Activated CD4-positive, alpha-beta T cell treated with anti-CD3 and anti-CD28 coated beads for 24 hours (primary cell): ENCODE measurements around the gene MYH4.

Experiments
- DNase-seq, 2 donors: peaks; one replicate each; pipeline ENCODE4 v3.0.0-alpha.2; 2020; ENCODE audit warnings: low read depth in 2 of 2

Gene MYH4

DNA sequence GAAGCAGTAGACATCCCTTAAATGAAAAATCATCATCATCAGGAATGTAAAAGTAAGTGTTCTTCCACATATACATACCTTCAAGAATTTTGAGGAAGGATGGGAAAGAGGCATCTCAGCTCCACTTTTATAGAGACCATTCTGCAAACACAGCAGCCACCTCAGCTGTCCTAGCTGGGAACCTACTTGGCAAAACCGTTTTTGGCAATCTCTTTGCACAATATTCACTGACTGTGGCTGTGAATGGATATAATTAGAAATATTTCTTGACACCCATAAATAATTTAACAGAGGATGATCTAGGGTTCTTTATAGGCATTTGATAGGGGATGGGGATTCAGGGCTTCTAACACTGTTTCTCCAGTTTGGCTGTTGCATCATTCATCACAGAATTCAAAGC, at the start of gene MYH4:
Gene MYH4, minus strand, starts transcription at position 101 of the 400 bp plus-strand sequence. CDS start 2,814 bp downstream, outside the sequence.
- DNase-seq = no peak

DNA sequence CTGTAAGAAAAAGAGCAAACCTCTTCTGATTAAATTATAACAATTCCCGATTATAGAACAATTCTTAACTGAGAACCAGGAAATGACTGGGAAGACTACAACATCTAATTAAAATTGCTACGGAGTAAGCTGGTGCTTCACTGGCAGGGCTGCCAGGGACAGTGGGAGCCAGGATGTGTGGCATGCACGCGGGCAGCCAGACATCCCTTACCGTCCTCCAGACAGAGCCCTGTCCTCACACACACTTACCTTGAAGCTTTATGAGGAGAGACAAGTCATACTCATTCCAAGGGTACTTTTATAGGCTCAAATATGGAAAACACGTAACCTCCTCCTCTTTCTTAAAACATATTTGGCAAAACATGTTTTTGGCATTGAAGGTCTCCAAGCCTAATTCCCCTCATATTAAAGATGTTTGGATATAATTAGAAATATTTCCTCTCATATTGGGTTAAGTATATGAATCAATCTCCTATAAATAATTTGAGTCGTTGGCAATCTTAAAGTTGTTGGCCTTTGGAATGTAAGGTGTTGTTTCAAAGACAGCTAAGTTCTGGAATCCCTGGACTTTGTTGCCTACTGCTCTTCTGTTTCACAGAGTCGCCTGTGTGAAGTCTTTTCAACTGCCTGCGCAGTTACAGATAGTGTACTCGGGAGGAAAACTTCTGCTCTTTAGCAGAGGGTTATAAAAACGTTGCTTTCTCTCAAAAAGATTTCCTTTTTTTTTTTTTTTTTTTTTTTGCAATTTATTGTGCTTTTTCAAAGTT, 49.1 kb upstream of the MYH4 start, which contains the start of gene MYH1:
Gene MYH1, minus strand, starts transcription at position 272 of the 767 bp plus-strand sequence. CDS start 1,900 bp downstream, outside the sequence.
- no peak for DNase-seq

DNA sequence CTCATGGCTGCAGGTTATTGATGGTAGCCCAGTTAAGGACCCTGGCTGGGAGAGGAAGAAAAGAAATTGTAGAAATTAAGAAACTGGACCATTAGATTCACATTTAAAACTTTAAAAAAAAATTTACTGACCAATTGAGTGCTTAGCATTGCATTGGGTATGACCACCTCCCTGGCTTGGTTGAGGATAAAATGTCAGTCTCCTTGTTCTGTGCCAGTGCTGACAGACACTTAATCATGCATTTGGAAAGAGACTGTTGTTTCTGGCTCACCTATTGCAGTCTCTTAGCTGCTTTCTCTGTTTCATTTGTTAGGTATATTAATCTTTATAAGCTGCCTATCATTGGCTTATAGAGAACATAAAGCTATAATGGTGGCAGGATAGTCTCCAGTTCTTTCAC, 47.3 kb upstream of the MYH4 start:
- no peak for DNase-seq

DNA sequence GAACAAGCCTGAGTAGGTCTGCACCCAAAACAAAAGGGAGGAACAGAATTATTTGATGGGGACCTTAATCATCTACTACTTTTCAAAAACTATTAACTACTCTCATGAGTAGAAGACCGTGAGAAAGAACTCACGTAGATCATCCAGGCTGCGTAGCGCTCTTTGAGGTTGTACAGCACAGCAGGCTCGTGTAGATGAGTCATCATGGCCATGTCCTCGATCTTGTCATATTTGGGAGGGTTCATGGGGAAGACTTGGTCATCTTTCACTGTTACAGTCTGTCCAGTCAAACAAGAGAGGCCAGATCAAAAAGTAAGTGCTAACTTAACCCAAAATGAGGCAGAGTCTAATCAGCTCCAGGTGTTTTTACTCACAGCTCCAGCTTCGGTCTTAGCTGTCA, 46.7 kb upstream of the MYH4 start:
- DNase-seq = no peak

DNA sequence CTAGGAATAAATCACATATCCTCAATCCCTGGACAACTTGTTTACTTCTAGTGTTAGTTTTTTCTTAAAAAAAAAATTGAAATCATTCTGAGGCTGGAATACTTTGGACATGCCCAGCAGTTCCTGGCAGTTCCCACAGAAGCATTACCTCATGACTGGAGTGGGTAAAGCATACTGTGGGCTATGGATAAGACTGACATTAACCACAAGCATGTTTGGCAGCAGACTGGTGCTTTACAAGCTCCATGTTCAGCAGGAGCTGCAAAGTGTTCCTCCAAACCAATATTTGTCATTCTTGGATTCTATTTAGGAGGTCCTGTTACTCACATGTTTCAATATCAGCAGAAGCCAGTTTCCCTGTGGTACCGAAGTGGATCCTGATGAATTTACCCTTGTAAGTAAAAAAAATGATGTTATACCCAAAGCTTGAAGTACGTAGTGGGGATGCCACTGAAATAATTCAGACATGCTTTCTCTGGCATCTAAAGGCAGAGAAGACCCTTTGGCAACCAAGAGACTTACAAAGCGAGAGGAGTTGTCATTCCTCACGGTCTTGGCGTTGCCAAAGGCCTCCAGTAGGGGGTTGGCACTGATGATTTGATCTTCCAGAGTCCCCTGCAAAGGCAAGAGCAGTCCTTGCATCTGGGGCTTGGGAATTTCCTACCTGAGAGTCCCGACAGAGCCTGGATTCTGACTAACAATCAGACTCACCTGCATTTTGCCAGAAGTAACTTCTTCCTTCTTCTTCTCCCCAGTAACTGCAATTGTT, 44.1 kb upstream of the MYH4 start:
- DNase-seq = no peak

DNA sequence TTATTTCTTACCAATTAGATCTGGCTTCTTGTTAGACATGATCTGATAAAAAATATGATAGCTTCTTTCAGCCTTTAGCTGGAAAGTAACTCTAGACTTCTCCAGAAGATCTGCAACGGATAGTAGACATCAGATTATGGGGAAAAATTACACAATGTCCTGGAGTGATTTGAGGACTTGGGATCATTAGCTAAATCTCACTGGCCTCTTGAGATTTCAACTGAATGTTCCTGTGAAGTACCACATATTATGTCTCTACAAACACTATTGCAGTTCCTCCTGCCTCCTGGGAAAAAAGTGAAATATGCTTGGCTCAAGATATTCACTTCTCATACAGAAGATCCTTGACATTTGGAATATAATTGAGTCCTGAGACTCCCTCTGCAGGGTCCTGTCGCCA, 43.5 kb upstream of the MYH4 start:
- no peak for DNase-seq

DNA sequence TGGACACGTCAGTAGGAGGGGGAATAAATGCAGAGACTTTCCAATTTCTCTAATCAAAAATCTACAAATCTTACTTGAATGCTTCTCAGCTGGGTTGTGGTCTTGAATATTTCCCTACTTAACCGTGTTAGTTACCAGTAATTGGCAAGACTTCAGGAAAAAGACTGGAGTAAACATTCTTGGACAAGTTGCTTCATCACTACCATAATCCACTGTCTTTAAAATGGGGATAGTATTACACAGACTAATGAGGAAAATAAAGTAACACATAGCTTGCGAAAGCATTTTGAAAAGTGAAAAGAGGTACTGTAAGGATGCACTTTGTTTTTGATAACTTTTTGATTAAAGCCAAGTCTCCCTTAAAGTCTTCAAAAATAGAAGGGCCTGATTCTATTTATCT, 30.6 kb upstream of the MYH4 start:
- DNase-seq = no peak

DNA sequence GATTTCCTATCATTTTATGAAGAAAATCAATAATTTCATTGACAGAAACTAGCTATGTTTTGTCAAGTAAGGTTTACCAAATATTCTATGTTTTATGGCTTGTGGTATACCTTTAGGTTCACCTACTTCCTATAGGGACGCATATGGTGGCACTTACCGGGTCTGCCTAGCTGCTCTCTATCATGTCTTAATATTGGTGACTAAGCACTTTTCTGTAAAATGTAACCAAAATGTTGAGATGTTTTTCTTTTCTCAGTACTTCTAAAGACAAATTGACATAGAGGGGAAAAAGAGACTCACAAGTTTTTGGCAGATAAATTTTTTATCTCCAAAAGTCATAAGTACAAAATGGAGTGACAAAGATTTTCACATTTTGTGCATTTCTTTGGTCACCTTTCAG, 22.6 kb upstream of the MYH4 start:
- DNase-seq = no peak

DNA sequence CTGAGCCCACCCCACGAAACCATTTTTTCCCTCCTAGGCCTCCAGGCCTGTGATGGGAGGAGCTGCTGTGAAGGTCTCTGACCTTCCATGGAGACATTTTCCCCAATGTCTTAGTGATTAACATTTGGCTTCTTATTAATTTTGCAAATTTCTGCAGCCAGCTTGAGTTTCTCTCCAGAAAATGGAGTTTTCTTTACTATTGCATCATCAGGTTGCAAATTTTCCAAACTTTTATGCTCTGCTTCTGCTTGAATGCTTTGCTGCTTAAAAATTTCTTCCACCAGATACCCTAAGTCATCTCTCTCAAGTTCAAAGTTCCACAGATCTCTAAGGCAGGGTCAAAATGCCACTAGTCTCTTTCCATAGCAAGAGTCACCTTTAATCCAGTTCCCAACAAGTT, 12.9 kb upstream of the MYH4 start:
- DNase-seq = no peak

DNA sequence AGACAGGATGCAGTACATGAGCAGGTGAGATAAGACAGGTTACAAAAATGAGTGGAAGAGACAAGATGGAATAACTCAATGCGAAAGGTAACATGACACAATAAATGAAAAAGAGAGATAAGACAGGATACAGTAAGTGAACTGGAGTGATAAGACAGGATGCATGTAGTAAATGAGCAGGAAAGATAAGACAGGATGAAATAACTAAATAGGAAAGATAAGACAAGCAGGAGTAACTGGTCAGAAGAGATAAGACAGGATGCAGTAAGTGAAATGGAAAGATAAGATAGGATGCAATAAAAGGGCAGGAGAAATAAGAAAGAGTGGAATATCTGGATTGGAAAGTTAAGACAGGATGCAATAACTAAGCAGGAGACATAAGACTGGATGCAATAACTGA, 8.3 kb upstream of the MYH4 start:
- DNase-seq = no peak

DNA sequence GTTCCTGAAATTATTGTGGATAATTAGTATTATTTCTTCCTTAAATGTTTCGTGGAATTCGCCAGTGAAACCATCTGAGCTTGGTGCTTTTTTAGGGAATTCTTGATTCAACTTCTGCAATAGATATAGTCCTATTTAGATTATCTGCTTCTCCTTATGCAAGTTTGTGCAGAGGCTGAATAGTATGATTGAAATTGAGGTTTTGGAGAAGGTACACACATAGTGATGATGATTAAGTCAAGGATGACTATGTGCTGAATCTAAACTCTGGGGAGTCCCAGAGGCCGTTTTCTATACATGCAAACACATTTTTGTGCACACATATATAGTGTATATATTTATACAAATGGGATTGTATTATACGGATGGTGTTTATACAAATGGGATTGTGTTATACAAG, 5.2 kb upstream of the MYH4 start:
- DNase-seq = no peak

DNA sequence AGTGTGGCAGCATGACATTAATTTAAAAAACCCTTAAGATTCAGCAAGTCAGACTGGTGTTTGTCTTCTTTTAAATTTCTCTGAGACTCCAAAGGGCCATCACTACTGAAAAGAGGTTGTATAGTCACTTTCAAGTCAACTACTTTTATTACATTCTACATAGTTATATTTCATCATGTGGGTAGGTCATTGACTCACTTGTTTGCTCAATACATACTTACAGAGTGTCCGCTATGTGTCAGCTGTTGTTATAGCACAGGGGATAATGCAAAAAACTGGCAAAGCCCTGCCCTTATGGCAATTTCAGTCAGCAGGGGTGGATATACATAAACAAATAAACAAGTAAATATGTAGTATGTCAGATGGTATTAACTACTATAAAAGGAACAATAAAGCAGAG, 2.5 kb upstream of the MYH4 start:
- no peak for DNase-seq

DNA sequence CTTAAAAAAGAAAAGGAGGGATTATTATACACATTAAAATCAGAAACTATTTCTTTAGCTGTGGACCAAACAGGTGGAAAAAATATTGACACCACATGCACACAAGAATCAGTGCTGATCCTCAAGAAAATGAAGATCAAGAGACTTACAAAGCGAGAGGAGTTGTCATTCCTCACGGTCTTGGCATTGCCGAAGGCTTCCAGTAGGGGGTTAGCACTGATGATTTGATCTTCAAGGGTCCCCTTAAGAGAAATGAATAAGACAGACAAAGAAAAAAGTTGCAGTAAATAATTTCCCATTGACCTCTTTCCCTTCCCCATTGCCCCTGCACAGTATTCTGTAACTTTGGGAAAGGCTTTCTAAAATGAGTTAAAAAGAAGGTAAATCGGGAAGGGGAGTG, 6.0 kb downstream of the MYH4 start:
- DNase-seq = no peak

DNA sequence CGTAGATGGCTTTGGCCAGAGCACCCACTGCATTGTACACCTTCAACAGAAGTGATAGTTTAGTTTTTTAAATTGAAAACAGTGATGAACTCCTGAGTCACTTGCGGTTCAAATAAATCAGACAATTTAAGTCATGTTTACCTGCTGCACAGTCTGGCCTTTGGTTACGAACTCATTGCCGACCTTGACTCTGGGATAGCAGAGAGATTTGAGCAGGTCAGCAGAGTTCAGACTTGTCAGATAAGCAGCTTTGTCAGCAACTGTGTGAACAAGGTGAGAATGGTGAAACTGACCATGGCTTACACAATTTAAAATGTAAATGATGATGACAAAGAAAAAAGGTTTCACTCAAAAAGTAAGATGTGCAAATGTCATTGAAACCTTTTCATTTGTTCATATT, 9.3 kb downstream of the MYH4 start:
- DNase-seq = no peak

DNA sequence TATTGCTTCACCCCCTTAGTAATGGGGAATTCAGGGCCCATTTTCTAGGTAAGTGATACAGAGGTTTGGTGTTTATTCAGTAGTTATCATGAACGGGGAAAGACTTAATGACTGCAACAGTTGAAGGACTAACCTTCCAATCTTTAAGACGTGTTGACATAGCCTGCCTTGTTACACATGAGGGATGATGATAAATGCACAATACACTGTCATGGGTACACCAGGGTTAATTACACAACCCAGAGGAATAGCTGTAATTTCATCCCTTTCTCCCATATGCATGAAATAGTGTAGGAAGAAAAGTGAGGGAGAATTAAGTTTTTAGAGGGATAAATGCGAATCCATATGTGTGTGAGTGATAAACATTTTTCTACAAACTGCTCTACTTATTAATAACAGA, 10.7 kb downstream of the MYH4 start:
- no peak for DNase-seq

DNA sequence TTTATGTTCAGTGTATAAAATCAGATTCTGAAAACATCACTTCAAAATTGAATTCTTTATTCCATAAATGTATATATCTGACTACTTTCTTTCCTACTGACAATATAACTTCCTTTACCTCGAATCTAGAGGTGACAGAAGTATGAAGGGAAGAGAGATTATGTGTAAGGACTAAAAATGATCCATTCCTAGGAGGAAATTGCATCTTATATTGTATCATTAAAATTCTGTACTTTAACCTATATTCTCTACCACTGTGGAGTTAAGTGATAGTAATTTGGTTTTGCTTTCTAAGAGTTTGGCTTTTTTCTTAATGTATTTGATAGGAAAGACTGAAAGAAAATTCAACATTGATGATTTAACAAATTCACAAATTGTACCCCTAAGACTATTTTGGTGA, 11.4 kb downstream of the MYH4 start:
- no peak for DNase-seq

DNA sequence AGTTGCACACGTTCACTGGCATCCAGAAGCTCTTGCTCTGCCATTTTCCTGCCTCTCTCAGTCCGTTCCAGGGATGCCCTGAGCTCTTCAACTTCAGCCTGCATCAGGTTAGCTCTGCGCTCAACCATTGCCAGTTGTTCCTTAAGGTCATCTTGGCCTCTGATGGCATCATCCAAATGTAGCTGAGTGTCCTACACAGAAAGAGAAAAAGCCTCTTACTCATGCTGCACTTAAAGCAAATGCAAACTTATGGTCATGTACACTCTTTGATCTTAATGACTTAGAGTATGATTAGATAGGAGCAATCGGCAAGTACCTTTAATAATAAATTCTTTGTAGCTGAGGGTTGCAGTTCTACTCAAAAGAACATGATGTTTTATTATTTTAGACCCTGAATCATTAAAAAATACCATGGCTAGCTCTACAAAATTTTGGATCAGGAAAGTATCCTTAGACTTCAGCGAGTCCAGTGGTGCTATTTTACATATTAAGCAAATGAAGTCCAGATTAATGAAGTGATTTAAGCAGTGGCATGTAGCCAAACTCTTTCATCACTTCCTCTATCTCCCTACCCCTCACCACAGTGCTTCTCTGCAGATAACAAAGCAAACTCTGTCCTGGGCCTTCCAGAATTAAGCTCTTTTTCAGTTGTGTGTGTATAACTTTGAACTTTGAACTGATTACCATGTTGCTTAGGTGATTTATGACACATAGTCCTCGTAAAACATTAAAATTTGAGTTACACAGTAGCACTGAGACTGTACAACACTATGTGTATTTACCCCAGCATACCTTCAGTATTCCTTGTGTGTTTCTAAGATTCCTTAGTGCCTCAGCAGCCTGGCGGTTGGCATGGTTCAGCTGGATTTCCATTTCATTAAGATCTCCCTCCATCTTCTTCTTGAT, 22.1 kb downstream of the MYH4 start:
- no peak for DNase-seq

DNA sequence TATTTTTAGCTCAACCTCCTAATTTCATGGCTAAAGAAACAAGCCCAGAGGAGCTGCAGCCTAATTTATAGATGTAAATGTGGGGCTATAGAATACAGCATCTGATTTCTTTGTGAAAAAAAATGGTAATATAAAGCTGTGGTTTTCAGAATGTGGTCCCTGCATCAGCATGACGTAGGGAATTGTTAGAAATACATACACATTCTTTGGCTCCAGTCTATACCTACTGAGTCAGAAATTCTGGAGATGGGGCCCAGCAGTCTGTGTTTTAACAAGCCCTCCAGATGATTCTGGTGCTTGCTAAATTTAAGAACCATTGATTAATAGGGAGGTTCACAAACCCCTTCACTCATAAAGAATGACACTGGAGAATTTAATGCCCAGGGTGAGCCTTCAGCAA, 29.5 kb downstream of the MYH4 start:
- no peak for DNase-seq

DNA sequence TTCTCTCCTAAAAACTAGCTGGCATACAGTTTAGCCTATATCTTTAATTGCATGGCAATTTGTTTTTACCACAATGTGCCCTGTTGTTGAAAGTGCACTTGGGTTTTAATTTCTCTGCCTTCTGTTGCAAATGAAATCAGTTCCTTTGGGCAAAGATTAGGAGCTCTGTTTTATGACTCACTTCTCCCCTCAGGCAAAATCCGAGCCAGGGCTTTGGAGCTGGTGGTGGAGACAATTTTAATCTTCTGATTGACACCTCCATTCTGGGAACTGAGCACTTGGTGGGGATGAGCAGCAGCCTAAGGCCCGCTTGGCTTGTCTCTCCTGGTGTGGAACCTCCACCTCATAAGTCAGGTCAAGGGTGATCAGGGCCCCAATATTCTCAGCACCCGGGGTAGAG, 34.3 kb downstream of the MYH4 start:
- no peak for DNase-seq

DNA sequence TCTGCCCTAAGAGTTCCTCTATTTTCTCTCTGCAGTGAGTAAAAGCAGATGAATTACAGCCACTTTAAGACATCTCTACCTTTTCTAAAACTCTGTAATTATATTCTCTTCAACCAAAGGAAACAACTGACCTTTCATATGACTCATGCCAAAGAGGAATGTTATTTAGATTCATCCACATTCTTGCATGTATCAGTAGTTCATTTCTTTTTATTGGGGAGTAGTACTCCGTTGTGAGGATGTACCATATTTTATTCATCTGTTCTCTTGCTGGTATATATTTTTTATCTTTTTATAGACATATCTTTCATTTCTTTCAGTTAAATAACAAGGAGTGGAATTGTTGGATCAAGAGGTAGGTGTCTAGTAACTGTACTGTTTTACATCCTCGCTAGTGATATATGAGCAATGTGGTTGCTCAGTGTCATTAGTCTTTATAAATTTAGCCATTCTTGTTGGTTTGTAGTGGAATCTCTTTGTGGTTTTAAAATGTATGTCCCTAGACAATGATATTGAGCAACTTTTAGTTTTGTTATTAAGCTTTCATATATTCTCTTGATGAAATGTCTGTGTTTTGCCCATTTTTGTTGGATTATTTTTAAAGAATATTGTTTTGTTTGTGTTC, 39.8 kb downstream of the MYH4 start:
- DNase-seq = no peak

DNA sequence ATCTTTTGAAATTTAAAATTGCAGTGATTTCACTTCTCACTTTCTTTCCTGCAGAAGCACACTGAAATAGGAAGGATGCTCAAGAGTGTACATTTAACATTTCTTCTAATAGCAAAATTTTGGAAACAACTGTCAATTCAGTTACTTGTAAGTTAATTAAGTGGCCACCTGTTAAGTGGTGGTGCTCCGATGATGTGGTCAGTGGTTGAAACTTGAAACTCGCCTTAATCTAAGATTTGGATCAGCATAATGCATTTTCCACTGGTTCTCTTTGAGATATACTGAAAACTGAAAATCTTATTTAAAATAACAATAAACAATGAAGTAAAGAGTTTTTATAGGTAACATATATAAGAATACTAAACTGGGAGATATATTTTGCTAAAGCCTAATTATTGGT, 40.6 kb downstream of the MYH4 start:
- no peak for DNase-seq
